Omental fat pad (tissue), 4 donors: Measurements from ENCODE around the gene GNG2. TPM values are rescaled to one million over a fixed set of nuclear protein-coding genes. Genes with fewer than 3 reads are reported as not detected.

ENCODE experiments used
- ATAC-seq: fragments of 150-250 bp; one replicate; pipeline ENCODE4 v1.9.1; 2016; ENCODE audit warnings: mild to moderate bottlenecking, moderate library complexity; ENCODE audit not compliant: low FRiP score
- DNase-seq: peaks from one replicate; pipeline ENCODE4 v3.0.0-alpha.2; 2019; ENCODE audit warnings: low spot score
- total RNA-seq, 4 donors: library from RNA; depleted of rRNA; stranded (reverse); fragments of >200 nt; gene quantifications; one replicate each; pipeline ENCODE4 v1.1.0, GENCODE V29; 2016
- TF ChIP-seq, protein P1 (sequence below), 3 donors: fragments of 450-650 bp; IDR thresholded peaks; one replicate each; pipeline ENCODE4 v1.5.1; 2016 to 2017; ENCODE audit warnings: antibody characterized with exemption in 3 of 3, mild to moderate bottlenecking in 3 of 3, moderate library complexity in 2 of 3

GNG2 gene
- total RNA-seq, 4 donors from 2014 or later: 40.7 to 85.6 (median 54.0) TPM

DNA sequence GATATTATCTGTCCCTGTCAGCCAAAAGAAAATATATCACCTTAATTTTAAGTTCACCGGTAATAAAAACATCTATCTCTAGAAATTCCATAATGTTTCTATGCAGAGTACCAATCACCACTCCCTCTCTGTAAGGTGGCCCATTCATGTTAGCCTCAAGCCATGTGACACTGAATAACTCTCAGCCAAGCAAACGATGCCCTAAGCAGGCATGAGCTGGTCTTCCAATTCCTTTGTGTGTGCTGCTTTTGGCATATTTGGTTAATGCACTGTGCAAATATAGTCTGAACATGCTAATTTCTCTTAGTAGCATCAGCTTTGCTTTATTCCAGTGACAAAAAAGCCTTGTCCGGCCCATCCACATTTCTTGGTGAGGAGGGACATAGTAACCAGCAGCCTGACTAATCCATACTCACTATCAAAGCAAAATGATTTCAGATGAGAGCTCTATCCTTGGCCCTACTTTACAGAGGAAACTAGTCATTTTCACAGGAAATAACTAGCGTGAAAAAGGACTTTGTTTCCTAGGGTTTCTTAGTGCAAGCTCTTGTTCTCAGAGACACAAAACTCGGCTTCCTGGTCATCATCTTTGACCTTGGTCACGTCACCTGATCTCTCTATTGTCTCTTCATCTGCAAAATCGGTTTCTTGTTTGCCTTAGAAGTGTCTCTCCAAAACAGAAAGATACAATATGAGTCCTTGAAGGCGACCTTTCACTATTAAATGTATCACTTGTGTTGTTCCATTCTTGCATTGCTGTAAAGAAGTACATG lies 69.7 kb downstream of the GNG2 start:
- TF ChIP-seq, protein P1, sequence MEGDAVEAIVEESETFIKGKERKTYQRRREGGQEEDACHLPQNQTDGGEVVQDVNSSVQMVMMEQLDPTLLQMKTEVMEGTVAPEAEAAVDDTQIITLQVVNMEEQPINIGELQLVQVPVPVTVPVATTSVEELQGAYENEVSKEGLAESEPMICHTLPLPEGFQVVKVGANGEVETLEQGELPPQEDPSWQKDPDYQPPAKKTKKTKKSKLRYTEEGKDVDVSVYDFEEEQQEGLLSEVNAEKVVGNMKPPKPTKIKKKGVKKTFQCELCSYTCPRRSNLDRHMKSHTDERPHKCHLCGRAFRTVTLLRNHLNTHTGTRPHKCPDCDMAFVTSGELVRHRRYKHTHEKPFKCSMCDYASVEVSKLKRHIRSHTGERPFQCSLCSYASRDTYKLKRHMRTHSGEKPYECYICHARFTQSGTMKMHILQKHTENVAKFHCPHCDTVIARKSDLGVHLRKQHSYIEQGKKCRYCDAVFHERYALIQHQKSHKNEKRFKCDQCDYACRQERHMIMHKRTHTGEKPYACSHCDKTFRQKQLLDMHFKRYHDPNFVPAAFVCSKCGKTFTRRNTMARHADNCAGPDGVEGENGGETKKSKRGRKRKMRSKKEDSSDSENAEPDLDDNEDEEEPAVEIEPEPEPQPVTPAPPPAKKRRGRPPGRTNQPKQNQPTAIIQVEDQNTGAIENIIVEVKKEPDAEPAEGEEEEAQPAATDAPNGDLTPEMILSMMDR (IDR thresholded peaks at IDR 0.05): no peak
- DNase-seq (no peak), ATAC-seq (no peak)

DNA sequence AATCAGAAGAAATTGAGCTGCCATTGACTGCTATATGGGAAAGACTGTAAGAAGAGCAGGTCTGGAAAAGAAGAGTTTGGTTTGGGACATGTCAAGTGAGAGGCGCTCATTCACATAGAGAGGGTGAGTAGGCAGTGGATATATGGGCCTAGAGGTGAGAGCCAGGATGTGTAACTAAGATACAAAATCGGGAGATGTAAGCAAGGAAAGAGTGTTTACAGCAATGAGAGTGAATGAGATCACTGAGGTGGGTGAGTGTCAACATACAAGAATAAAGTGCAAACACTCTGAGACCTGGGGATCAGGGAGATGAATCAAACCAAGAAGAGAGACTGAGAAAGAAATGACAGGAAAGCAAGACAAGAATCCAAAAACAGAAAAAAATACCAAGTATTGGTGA lies 70.9 kb downstream of the GNG2 start:
- no peak for DNase-seq
- ATAC-seq: no peak

DNA sequence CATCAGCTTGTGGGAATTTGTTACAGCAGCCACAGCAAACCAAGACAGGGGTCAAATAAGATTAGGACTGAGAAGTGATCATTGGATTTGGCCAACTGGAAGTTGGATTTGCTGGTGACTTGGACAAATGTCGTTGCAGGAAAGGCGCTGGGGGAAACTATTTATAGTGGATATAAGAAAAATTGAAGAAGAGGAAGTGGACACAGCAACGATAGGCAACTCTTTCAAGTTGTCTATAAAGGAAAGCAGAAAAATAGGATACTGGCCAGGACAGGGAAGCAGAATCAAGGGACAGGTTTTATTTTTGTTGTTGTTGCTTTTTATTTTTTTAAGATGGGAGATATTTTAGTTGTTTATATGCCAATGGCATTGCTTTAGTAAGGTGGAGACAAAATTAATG lies 72.8 kb downstream of the GNG2 start:
- TF ChIP-seq, protein P1 (IDR thresholded peaks at IDR 0.05): no peak
- ATAC-seq (no peak), DNase-seq (no peak)

More for the DNA sequence above, 70.9 kb downstream of the GNG2 start:
- TF ChIP-seq, protein P1 (IDR thresholded peaks at IDR 0.05): no peak

DNA sequence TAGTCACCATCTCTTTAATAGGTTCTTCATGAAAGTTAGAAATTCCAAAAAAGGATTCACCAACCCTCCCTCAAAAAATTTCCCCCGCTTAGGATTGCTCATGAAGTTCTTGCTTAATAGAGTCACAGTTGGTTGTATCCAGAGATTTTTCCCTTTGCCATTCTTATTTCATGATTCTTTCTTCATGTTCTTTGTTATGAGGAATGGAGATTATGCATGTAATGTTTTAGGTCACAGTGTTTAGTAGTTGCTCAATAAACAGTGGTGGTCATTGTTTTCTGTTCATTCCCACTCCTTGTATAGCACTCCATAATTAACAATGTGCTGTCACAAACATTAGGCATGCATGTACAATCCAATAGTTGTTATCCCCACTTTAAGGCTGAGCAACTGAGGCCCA lies 77.7 kb downstream of the GNG2 start:
- TF ChIP-seq, protein P1 (IDR thresholded peaks at IDR 0.05): no peak
- DNase-seq (no peak), ATAC-seq (no peak)

DNA sequence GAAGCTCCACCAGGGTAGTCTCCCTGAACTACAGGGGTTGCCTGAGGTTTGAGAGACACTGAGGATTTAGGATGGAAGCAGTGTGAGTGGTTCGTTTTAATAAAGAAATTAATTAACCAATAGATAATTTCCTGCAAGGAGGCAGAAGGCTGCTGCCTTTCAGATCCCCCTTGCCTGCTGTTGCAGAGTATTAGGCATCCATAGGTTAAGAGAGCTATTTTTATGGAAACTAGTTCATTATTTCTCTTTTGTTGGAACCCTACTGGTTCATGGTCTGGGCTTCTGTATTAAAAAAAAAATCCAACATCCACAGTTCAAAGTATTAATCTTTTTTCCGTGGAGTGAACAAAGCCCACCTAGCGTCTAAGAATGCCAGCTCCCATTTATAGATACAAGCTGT lies 78.4 kb downstream of the GNG2 start:
- DNase-seq (no peak), ATAC-seq (no peak)
- TF ChIP-seq, protein P1 (IDR thresholded peaks at IDR 0.05): no peak

DNA sequence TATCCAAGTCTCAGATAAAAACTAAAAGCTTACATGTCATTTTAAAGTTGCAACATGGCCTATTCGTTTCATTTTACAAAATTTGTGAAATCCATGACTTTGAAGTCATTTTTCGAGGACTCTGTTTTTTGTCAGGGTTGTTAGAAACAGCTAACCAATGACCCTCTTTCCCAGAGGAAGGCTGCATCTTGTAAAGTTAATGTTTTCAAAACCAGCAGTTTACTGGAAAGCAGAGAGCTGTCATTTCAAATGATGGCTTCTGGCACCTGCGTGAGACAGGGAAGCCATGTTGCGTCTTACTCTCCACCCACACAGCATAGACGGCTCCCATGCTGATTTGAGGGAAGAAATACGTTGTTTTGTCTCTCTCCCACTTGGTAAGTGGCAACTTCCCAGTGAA lies 78.8 kb downstream of the GNG2 start:
- ATAC-seq (no peak), DNase-seq (no peak)
- TF ChIP-seq, protein P1 (IDR thresholded peaks at IDR 0.05): no peak

DNA sequence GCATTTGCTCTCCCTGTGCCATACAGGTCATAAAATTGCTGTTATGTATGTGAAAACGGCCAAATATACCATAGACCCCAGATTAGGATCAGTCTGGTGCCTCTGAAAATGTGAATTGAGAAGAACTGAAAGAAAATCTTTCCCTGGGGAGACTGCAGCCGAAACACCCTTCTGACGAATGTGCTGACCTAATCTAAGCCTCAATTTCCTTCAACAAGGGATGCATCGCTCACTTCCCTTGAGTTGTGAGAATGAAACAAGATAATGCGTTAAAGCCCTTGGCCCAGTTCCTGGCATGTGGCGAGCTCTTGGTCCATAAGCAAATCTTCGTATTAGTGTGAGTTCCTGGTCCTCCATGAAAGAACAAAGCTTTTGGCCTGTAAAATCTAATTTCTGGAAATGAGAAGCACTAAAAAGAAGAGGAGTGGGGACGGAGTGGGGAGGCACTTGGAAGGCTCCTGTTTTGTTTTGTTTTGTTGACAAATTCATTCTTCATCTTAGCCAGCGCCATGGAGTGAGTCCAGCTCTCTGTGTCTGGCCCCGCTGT lies 79.4 kb downstream of the GNG2 start:
- TF ChIP-seq, protein P1 (IDR thresholded peaks at IDR 0.05): no peak
- DNase-seq: no peak
- no peak for ATAC-seq
